HCT116 (cell line): Measurements from ENCODE around the gene TPD52L2. TPM values are rescaled to one million over a fixed set of nuclear protein-coding genes. Genes with fewer than 3 reads are reported as not detected.

Source experiments
- ATAC-seq: fragments of 200-7000 bp; cut with Tn5 transposase; 2 replicates; pipeline ENCODE4 v1.9.1; 2020; ENCODE audit warnings: mild to moderate bottlenecking, moderate library complexity
- BruUV-seq: library from RNA; stranded (reverse); fragments of 400-500 nt; replicated peaks from 2 replicates; lab custom pipeline; 2021; lab: Mats Ljungman, UMichigan
- CTCF ChIA-PET: fragments of 300-600 bp; sonication (Branson Sonifier 250); formaldehyde crosslinking; loops from one replicate; lab custom pipeline; 2021; ENCODE audit warnings: antibody characterized with exemption; lab: Charles Lee
- POLR2A ChIA-PET: fragments of 300-600, 350-600 bp; sonication (Branson Sonifier 250); formaldehyde crosslinking; loops from one replicate; lab custom pipeline; 2021; ENCODE audit warnings: antibody characterized with exemption; lab: Charles Lee
- RAD21 ChIA-PET, 2 experiments: fragments of 300-600 bp; sonication (Branson Sonifier 250); formaldehyde crosslinking; loops; one replicate each; lab custom pipeline; 2023; ENCODE audit warnings: low total read pairs in 2 of 2; ENCODE audit not compliant: uncharacterized antibody in 2 of 2, unreplicated experiment in 2 of 2, low non-redundant PET in 1 of 2; lab: Charles Lee
- DNase-seq: peaks from one replicate; pipeline ENCODE4 v3.0.0-alpha.2; 2010; ENCODE audit warnings: low read depth, low spot score
- H2AFZ ChIP-seq: fragments of 200-600 bp; shearing (Covaris generic), sonication (generic); 2 replicates; pipeline ENCODE4 v1.6.1; 2017; ENCODE audit warnings: low read depth, mixed run types, mixed read lengths, antibody characterized with exemption, low read length; ENCODE audit not compliant: poor library complexity, severe bottlenecking
- H3K27ac ChIP-seq: 2 replicates; pipeline ENCODE4 v1.5.1; 2012; ENCODE audit warnings: low read depth, low read length
- H3K27me3 ChIP-seq: fragments of 200-600 bp; sonication (generic); 2 replicates; pipeline ENCODE4 v1.6.1; 2016; ENCODE audit warnings: mixed run types, low read length, mixed read lengths; ENCODE audit not compliant: insufficient read depth
- H3K36me3 ChIP-seq, 2 experiments: fragments of 200-500 bp in 1 of 2; fragments of 200-600 bp in 1 of 2; sonication (Bioruptor generic) in 1 of 2; sonication (generic) in 1 of 2; 2 replicates each; pipeline versions ENCODE4 v1.5.1 to v1.6.1; 2014 to 2016; ENCODE audit warnings: low read length in 2 of 2, inconsistent platforms in 1 of 2, mixed read lengths in 1 of 2, mixed run types in 1 of 2; ENCODE audit not compliant: insufficient read depth in 2 of 2, control insufficient read depth in 1 of 2
- H3K4me1 ChIP-seq, 2 experiments: fragments of 200-600 bp in 1 of 2; sonication (generic) in 1 of 2; 2 replicates each; pipeline versions ENCODE4 v1.5.1 to v1.6.1; 2012 to 2017; ENCODE audit warnings: low read length in 2 of 2, inconsistent platforms in 1 of 2, mild to moderate bottlenecking in 1 of 2, mixed read lengths in 1 of 2, mixed run types in 1 of 2, moderate library complexity in 1 of 2; ENCODE audit not compliant: insufficient read depth in 2 of 2, control insufficient read depth in 1 of 2
- H3K4me2 ChIP-seq: fragments of 200-600 bp; sonication (generic); 2 replicates; pipeline ENCODE4 v1.6.1; 2017; ENCODE audit warnings: mixed run types, low read length, mixed read lengths
- H3K4me3 ChIP-seq, 2 experiments: fragments of 200-600 bp in 1 of 2; sonication (generic) in 1 of 2; replicated peaks in 1 of 2; 2 replicates each; pipeline ENCODE4 v1.5.1; 2011 to 2016; ENCODE audit warnings: low read length in 2 of 2, control low read depth in 1 of 2, low read depth in 1 of 2, mild to moderate bottlenecking in 1 of 2, mixed read lengths in 1 of 2, mixed run types in 1 of 2
- H3K79me2 ChIP-seq: fragments of 200-600 bp; sonication (generic); 2 replicates; pipeline ENCODE4 v1.6.1; 2017; ENCODE audit warnings: mild to moderate bottlenecking, mixed run types, low read length, moderate library complexity, mixed read lengths; ENCODE audit not compliant: insufficient read depth
- H3K9ac ChIP-seq: fragments of 200-600 bp; sonication (generic); 2 replicates; pipeline ENCODE4 v1.6.1; 2016; ENCODE audit warnings: low read length, mixed read lengths
- H3K9me2 ChIP-seq: fragments of 200-600 bp; sonication (generic), shearing (Covaris generic); 2 replicates; pipeline ENCODE4 v1.6.1; 2017; ENCODE audit warnings: mixed run types, mild to moderate bottlenecking, moderate library complexity; ENCODE audit not compliant: insufficient read depth
- H3K9me3 ChIP-seq, 2 experiments: fragments of 200-500 bp in 1 of 2; fragments of 200-600 bp in 1 of 2; sonication (Bioruptor generic) in 1 of 2; sonication (generic) in 1 of 2; 2 replicates each; pipeline ENCODE4 v1.6.1; 2014 to 2017; ENCODE audit warnings: low read length in 2 of 2, mixed read lengths in 2 of 2, inconsistent platforms in 1 of 2, low read depth in 1 of 2, mild to moderate bottlenecking in 1 of 2, mixed run types in 1 of 2, moderate library complexity in 1 of 2; ENCODE audit not compliant: control insufficient read depth in 1 of 2, insufficient read depth in 1 of 2
- H4K20me1 ChIP-seq: fragments of 200-600 bp; sonication (generic), shearing (Covaris generic); 2 replicates; pipeline ENCODE4 v1.6.1; 2017; ENCODE audit warnings: mixed run types, mild to moderate bottlenecking, moderate library complexity; ENCODE audit not compliant: insufficient read depth
- EGR1 ChIP-seq: IDR thresholded peaks from 2 replicates; pipeline ENCODE4 v1.6.1; 2012; ENCODE audit warnings: low read depth
- EZH2phosphoT487 ChIP-seq: fragments of 200-600 bp; IDR thresholded peaks from 2 replicates; pipeline ENCODE4 v1.6.1; 2018; ENCODE audit warnings: antibody characterized with exemption, borderline replicate concordance
- POLR2AphosphoS5 ChIP-seq: IDR thresholded peaks from 2 replicates; pipeline ENCODE4 v1.6.1; 2011; ENCODE audit warnings: mild to moderate bottlenecking, low read depth, low read length, moderate library complexity
- RAD21 ChIP-seq: IDR thresholded peaks from 2 replicates; pipeline ENCODE4 v1.6.1; 2012; ENCODE audit warnings: low read depth, mild to moderate bottlenecking
- intact Hi-C: fragments of 100-400 bp; cut with micrococcal nuclease; formaldehyde crosslinking; loops from 2 replicates; pipeline ENCODE4 v1.10.0; 2022
- total RNA-seq: library from RNA; stranded (reverse); gene quantifications from one replicate; pipeline ENCODE4 v1.2.1, GENCODE V29; 2021; ENCODE audit not compliant: unreplicated experiment
- TF ChIP-seq, protein P1 (sequence below): IDR thresholded peaks from 2 replicates; pipeline ENCODE4 v1.6.1; 2011; ENCODE audit warnings: mild to moderate bottlenecking, low read length, moderate library complexity; ENCODE audit not compliant: insufficient replicate concordance; ENCODE audit errors: extremely low read depth

Gene TPD52L2
- total RNA-seq, 1 experiment from 2014 or later: 149 TPM

DNA sequence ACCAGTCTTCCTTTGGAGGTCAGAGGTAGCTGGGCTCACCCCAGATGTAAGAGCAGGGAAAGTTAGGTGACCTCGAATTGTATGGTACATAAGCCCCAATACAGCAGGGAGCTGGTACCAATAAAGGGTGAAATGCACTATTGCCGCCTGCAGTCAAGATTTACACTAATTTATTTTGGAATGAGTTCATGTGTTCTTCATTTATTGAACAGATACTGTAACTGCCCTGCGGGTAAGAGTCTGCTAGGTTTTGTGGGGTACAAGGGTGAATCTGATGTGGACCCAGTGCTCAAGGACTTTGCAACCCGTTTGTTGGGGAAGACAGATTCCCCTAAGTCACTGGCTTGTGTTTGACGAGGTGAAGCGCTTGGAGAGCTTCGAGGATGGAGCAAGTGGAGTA, 27.3 kb downstream of the TPD52L2 start:
- DNase-seq: no peak
- Histone ChIP-seq H3K36me3 (peaks cover 18 to 39% of the 10 kb centered on the region in 2 experiments; a peak in 3 of 4 replicates), H3K9me3 (no peaks in the 10 kb centered on the region), H3K9ac (no peak overlapping the region)
- TF ChIP-seq EZH2phosphoT487: no peak
- TF ChIP-seq, protein P1, sequence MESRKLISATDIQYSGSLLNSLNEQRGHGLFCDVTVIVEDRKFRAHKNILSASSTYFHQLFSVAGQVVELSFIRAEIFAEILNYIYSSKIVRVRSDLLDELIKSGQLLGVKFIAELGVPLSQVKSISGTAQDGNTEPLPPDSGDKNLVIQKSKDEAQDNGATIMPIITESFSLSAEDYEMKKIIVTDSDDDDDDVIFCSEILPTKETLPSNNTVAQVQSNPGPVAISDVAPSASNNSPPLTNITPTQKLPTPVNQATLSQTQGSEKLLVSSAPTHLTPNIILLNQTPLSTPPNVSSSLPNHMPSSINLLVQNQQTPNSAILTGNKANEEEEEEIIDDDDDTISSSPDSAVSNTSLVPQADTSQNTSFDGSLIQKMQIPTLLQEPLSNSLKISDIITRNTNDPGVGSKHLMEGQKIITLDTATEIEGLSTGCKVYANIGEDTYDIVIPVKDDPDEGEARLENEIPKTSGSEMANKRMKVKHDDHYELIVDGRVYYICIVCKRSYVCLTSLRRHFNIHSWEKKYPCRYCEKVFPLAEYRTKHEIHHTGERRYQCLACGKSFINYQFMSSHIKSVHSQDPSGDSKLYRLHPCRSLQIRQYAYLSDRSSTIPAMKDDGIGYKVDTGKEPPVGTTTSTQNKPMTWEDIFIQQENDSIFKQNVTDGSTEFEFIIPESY: no peak
- TF ChIP-seq POLR2AphosphoS5: peak; percentile 19; the same call in 1 of the 2 replicates
- TF ChIP-seq, all 23 proteins: peak for 1
- Histone ChIP-seq H3K27me3 (no peaks in the 10 kb centered on the region), H2AFZ (no peak overlapping the region), H3K4me1 (peaks cover 11 to 26% of the 10 kb centered on the region in 2 experiments; a peak in 3 of 4 replicates), H3K4me2 (no peak overlapping the region), H3K79me2 (peaks cover 43% of the 10 kb centered on the region), H3K9me2 (no peaks in the 10 kb centered on the region), H4K20me1 (peaks cover 8% of the 10 kb centered on the region; the same call in 1 of the 2 replicates), H3K4me3 (no peak overlapping the region), H3K27ac (0 out of 2 replicates have a peak overlapping the region, but pooled peaks have one; percentile 15)
- intact Hi-C loops: no loop called here
- BruUV-seq: no TSS peak
- RAD21 ChIA-PET: no interaction called here
- POLR2A ChIA-PET: no interaction called here
- no peak for ATAC-seq
- CTCF ChIA-PET: no interaction called here

DNA sequence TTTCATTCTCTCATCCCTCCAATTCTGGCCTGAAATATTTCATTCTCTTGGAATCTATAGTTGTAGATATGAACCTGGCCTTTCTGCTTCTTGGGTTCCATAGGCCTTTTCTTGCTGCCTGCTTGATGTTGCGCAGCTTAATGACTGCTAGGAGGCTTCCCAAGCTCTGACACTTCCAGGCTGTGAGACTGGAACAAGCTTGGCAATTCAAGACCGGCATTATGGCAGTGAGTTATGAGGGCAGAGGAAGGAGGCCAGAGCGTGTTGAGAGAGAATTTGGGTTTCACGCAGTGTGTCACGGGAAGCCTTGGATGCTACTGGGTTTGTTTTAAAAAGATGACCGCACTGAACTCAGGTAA, 28.9 kb downstream of the TPD52L2 start:
- no peak overlapping the region for H2AFZ ChIP-seq
- peak overlapping the region; percentile 48 to 61; a peak in 3 of 4 replicates for H3K4me3 ChIP-seq
- peaks cover 14% of the 10 kb centered on the region; the same call in 1 of the 2 replicates for H4K20me1 ChIP-seq
- TF ChIP-seq EGR1: no peak
- TF ChIP-seq RAD21: no peak
- no TSS peak for BruUV-seq
- ChIA-PET CTCF (interaction anchor here (1.0 kb wide), 1 partner anchor 29 kb away, joined by 3 read pairs; the partner anchor contains the start of gene TPD52L2), POLR2A (interaction anchor here (1.8 kb wide), 1 partner anchor 29 kb away, joined by 4 read pairs; the partner anchor contains the start of gene TPD52L2), RAD21 (no interaction called here)
- ATAC-seq: no peak
- intact Hi-C loops: no loop called here
- H3K27me3 ChIP-seq: no peaks in the 10 kb centered on the region
- H3K4me2 ChIP-seq: peak overlapping the region; percentile 91
- H3K9ac ChIP-seq: peak overlapping the region; percentile 52
- peaks cover 11 to 27% of the 10 kb centered on the region in 2 experiments; a peak in 3 of 4 replicates for H3K4me1 ChIP-seq
- peaks cover 51% of the 10 kb centered on the region for H3K79me2 ChIP-seq
- no peaks in the 10 kb centered on the region for H3K9me2 ChIP-seq
- H3K27ac ChIP-seq: peak overlapping the region; percentile 62
- no peak for DNase-seq
- peaks cover 18 to 28% of the 10 kb centered on the region in 2 experiments; a peak in 3 of 4 replicates for H3K36me3 ChIP-seq
- no peaks in the 10 kb centered on the region for H3K9me3 ChIP-seq
